HL-60 (cell line): Measurements from ENCODE around the gene HMCES.

ENCODE experiments used
- CTCF ChIP-seq: IDR thresholded peaks from one replicate; pipeline ENCODE4 v1.5.1; 2011; ENCODE audit warnings: low read length, control low read depth, inconsistent platforms; ENCODE audit not compliant: insufficient read depth
- GABPA ChIP-seq: IDR thresholded peaks from 2 replicates; pipeline ENCODE4 v1.6.1; 2012; ENCODE audit warnings: low read depth
- POLR2AphosphoS5 ChIP-seq: IDR thresholded peaks from 2 replicates; pipeline ENCODE4 v1.6.1; 2012; ENCODE audit warnings: low read depth
- REST ChIP-seq: IDR thresholded peaks from 2 replicates; pipeline ENCODE4 v1.6.1; 2012; ENCODE audit warnings: low read depth; ENCODE audit not compliant: insufficient replicate concordance
- SPI1 ChIP-seq: IDR thresholded peaks from 2 replicates; pipeline ENCODE4 v1.6.1; 2012; ENCODE audit warnings: low read depth, mild to moderate bottlenecking, borderline replicate concordance

GRCh38 chr3:129313415-129313664, 34.7 kb downstream of the HMCES start:
- TF ChIP-seq CTCF (no peak), POLR2AphosphoS5 (peak; percentile 66), SPI1 (no peak), GABPA (no peak), REST (no peak)
